Endodermal cell (in vitro differentiated cells): ENCODE measurements around the gene NTPCR. TPM values are rescaled to one million over a fixed set of nuclear protein-coding genes. Genes with fewer than 3 reads are reported as not detected.

Source experiments
- DNase-seq: peaks from one replicate; pipeline ENCODE4 v3.0.0-alpha.2; 2017
- H3K27ac ChIP-seq: 2 replicates; pipeline ENCODE4 v1.5.1; 2013; ENCODE audit warnings: mild to moderate bottlenecking, low read depth, low read length, moderate library complexity
- H3K27me3 ChIP-seq: 2 replicates; pipeline ENCODE4 v1.6.1; 2013; ENCODE audit warnings: mild to moderate bottlenecking, low read length, moderate library complexity; ENCODE audit not compliant: insufficient read depth, control insufficient read depth, poor library complexity, severe bottlenecking
- H3K36me3 ChIP-seq: 2 replicates; pipeline ENCODE4 v1.7.0; 2013; ENCODE audit warnings: mild to moderate bottlenecking, low read length, moderate library complexity; ENCODE audit not compliant: control insufficient read depth, insufficient read depth
- H3K4me1 ChIP-seq: one replicate; pipeline ENCODE4 v1.7.0; 2013; ENCODE audit warnings: low read length; ENCODE audit not compliant: control insufficient read depth, insufficient read depth
- H3K4me3 ChIP-seq: 2 replicates; pipeline ENCODE4 v1.5.1; 2013; ENCODE audit warnings: mild to moderate bottlenecking, low read length, moderate library complexity
- H3K9ac ChIP-seq: 2 replicates; pipeline ENCODE4 v1.6.1; 2013; ENCODE audit warnings: mild to moderate bottlenecking, low read length, moderate library complexity; ENCODE audit not compliant: poor library complexity, severe bottlenecking; ENCODE audit errors: extremely low read depth
- H3K9me3 ChIP-seq: 2 replicates; pipeline ENCODE4 v1.6.1; 2013; ENCODE audit warnings: mild to moderate bottlenecking, low read length, moderate library complexity; ENCODE audit not compliant: control insufficient read depth
- H3K27ac Mint-ChIP-seq: 2 replicates; pipeline ENCODE4 v1.8.0; 2020; ENCODE audit warnings: mixed read lengths
- H3K27me3 Mint-ChIP-seq: 2 replicates; pipeline ENCODE4 v1.8.0; 2021; ENCODE audit warnings: mild to moderate bottlenecking, mixed read lengths; ENCODE audit not compliant: insufficient read depth
- H3K36me3 Mint-ChIP-seq: 2 replicates; pipeline ENCODE4 v1.8.0; 2020; ENCODE audit warnings: low read depth, mixed read lengths
- H3K4me1 Mint-ChIP-seq: 2 replicates; pipeline ENCODE4 v1.8.0; 2020; ENCODE audit warnings: mixed read lengths
- H3K4me3 Mint-ChIP-seq: 2 replicates; pipeline ENCODE4 v1.8.0; 2020; ENCODE audit warnings: mild to moderate bottlenecking, moderate library complexity, mixed read lengths
- H3K9me3 Mint-ChIP-seq: 2 replicates; pipeline ENCODE4 v1.8.0; 2020; ENCODE audit warnings: mild to moderate bottlenecking, mixed read lengths
- WGBS, 2 experiments: methylation state at CpG; one replicate each; pipeline versions ENCODE4 v1.1.5 to v1.1.7; 2013; ENCODE audit warnings: missing lambda C conversion rate in 2 of 2, mixed read lengths in 1 of 2; ENCODE audit not compliant: insufficient coverage in 1 of 2, insufficient read length in 1 of 2; 5-methylcytosine and 5-hydroxymethylcytosine counted together
- total RNA-seq, 2 donors: library from RNA; stranded (reverse); fragmentation: NEBNext Ultra II Directional in 1 of 2; extraction: Animal tissue kit (Norgen Biotek cat#: 25700) in 1 of 2; gene quantifications; 2 replicates in 1 of 2; 3 replicates in 1 of 2; pipeline ENCODE4 v1.2.1, GENCODE V29; 2021
- TF ChIP-seq, protein P1 (sequence below): fragments of 200-600 bp; sonication (generic); conservative IDR thresholded peaks from 2 replicates; pipeline ENCODE4 v1.5.0; 2021; ENCODE audit warnings: antibody characterized with exemption, mild to moderate bottlenecking

NTPCR gene
- total RNA-seq, 2 donors from 2014 or later = 30.9 to 43.3 TPM

- 84 to 87% methylated on average over 7 to 8 of the region's 8 CpGs for WGBS, 2 experiments
- DNase-seq = no peak
- Histone ChIP-seq H3K27me3 (no peaks in the 10 kb centered on the region), H3K27ac (no peak overlapping the region), H3K36me3 (no peaks in the 10 kb centered on the region), H3K9ac (no peak overlapping the region), H3K4me1 (no peaks in the 10 kb centered on the region), H3K9me3 (no peaks in the 10 kb centered on the region), H3K4me3 (no peak overlapping the region)
- Mint-ChIP-seq H3K4me3 (no peak overlapping the region), H3K27ac (no peak overlapping the region), H3K27me3 (peaks cover 10% of the 10 kb centered on the region), H3K9me3 (no peaks in the 10 kb centered on the region), H3K36me3 (no peaks in the 10 kb centered on the region), H3K4me1 (peaks cover 8% of the 10 kb centered on the region)
- TF ChIP-seq, protein P1, sequence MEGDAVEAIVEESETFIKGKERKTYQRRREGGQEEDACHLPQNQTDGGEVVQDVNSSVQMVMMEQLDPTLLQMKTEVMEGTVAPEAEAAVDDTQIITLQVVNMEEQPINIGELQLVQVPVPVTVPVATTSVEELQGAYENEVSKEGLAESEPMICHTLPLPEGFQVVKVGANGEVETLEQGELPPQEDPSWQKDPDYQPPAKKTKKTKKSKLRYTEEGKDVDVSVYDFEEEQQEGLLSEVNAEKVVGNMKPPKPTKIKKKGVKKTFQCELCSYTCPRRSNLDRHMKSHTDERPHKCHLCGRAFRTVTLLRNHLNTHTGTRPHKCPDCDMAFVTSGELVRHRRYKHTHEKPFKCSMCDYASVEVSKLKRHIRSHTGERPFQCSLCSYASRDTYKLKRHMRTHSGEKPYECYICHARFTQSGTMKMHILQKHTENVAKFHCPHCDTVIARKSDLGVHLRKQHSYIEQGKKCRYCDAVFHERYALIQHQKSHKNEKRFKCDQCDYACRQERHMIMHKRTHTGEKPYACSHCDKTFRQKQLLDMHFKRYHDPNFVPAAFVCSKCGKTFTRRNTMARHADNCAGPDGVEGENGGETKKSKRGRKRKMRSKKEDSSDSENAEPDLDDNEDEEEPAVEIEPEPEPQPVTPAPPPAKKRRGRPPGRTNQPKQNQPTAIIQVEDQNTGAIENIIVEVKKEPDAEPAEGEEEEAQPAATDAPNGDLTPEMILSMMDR = no peak
These were observed 7.8 kb upstream of the NTPCR start for GRCh38 chr1:232942413-232943294.

GRCh38 chr1:232943679-232944252 is 6.6 kb upstream of the NTPCR start:
- no peaks in the 10 kb centered on the region for H3K9me3 Mint-ChIP-seq
- peaks cover 15% of the 10 kb centered on the region for H3K27me3 Mint-ChIP-seq
- no peak for DNase-seq
- WGBS, 2 experiments = 88 to 91% methylated on average over 4 to 9 of the region's 9 CpGs
- TF ChIP-seq, protein P1 = no peak
- H3K36me3 Mint-ChIP-seq = no peaks in the 10 kb centered on the region
- H3K4me1 ChIP-seq = no peaks in the 10 kb centered on the region
- H3K36me3 ChIP-seq = no peaks in the 10 kb centered on the region
- H3K4me3 ChIP-seq = no peak overlapping the region
- no peak overlapping the region for H3K9ac ChIP-seq
- no peak overlapping the region for H3K27ac ChIP-seq
- no peaks in the 10 kb centered on the region for H3K9me3 ChIP-seq
- H3K27ac Mint-ChIP-seq = no peak overlapping the region
- no peak overlapping the region for H3K4me3 Mint-ChIP-seq
- H3K4me1 Mint-ChIP-seq = peaks cover 8% of the 10 kb centered on the region
- H3K27me3 ChIP-seq = no peaks in the 10 kb centered on the region

DNA sequence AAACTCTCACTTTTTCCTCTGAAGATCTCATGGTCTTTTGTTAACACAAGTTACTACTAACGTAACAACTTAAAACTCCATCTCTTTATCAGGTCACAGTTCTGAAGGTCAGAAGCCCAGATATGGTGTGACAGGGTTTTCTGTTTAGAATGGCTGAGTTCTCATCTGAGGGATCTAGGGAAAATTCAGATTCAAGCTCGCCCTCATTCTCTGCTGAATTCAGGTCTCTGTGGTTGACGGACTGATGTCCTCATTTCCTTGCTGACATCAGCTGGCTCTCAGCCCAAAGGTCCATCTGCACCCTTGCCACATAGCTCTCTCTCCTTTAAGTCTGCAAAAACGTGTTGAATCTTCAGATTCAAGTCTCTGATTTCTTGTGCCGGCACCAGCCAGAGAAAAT is 6.1 kb upstream of the NTPCR start:
- H3K4me3 ChIP-seq = no peak overlapping the region
- whole genome bisulfite sequencing, 2 experiments = 87 to 90% methylated on average over 4 to 5 of the region's 5 CpGs

More for the DNA sequence above, 6.1 kb upstream of the NTPCR start:
- no peaks in the 10 kb centered on the region for H3K9me3 ChIP-seq
- TF ChIP-seq, protein P1 = no peak
- no peak overlapping the region for H3K27ac ChIP-seq
- Mint-ChIP-seq H3K27ac (no peak overlapping the region), H3K9me3 (no peaks in the 10 kb centered on the region), H3K36me3 (no peaks in the 10 kb centered on the region), H3K4me1 (peaks cover 8% of the 10 kb centered on the region), H3K27me3 (peaks cover 15% of the 10 kb centered on the region), H3K4me3 (no peak overlapping the region)
- no peaks in the 10 kb centered on the region for H3K27me3 ChIP-seq
- H3K36me3 ChIP-seq = no peaks in the 10 kb centered on the region
- no peak overlapping the region for H3K9ac ChIP-seq
- H3K4me1 ChIP-seq = no peaks in the 10 kb centered on the region
- DNase-seq = no peak
